Measurements from ENCODE around the gene SPPL2A. TPM values are rescaled to one million over a fixed set of nuclear protein-coding genes. Genes with fewer than 3 reads are reported as not detected.

The SPPL2A gene
- total and polyA plus RNA-seq, 9 of the 15 experiments (the other 6 are each of a cell fraction or from before 2014, with no cell fraction given), result 9.8 to 66.1 (median 38.0) TPM

- TF ChIP-seq PBX2 (CRISPR knock-in tag; IDR thresholded peaks at IDR 0.05; ENCODE audit: low read depth) (no peak), PBX2 (tag; conservative IDR thresholded peaks at IDR 0.05; ENCODE audit: low read depth) (0 out of 2 replicates have a peak, but pooled peaks have one; percentile 28), FOXM1 (IDR thresholded peaks at IDR 0.05; ENCODE audit: low read depth) (no peak), FOXM1 (CRISPR knock-in tag; IDR thresholded peaks at IDR 0.05; ENCODE audit: low read depth) (no peak; the same call in 1 of the 2 replicates), MCM7 (IDR thresholded peaks at IDR 0.05) (no peak), ELF4 (CRISPR knock-in tag; IDR thresholded peaks at IDR 0.05) (no peak; the same call in 1 of the 2 replicates), PRMT5 (CRISPR knock-in tag; IDR thresholded peaks at IDR 0.05) (no peak), GABPB2 (CRISPR knock-in tag; conservative IDR thresholded peaks at IDR 0.05) (no peak), ZNF24 (IDR thresholded peaks at IDR 0.05) (0 out of 2 replicates have a peak, but pooled peaks have one; percentile 66), SRF (CRISPR knock-in tag; IDR thresholded peaks at IDR 0.05) (no peak), THAP12 (CRISPR knock-in tag; IDR thresholded peaks at IDR 0.05) (peak; percentile 85), MNT (conservative IDR thresholded peaks at IDR 0.05) (peak; percentile 31 to 75; a peak in 2 of 4 replicates), MBD1 (CRISPR knock-in tag; IDR thresholded peaks at IDR 0.05) (no peak), MAFG (tag; conservative IDR thresholded peaks at IDR 0.05) (no peak), PHF20 (IDR thresholded peaks at IDR 0.05; ENCODE audit: partially characterized antibody) (no peak), SP2 (IDR thresholded peaks at IDR 0.05; ENCODE audit: extremely low read depth, low read depth, low read length, poor library complexity, severe bottlenecking) (no peak), ZBTB26 (CRISPR knock-in tag; IDR thresholded peaks at IDR 0.05) (no peak), FIP1L1 (IDR thresholded peaks at IDR 0.05; ENCODE audit: low read depth, low read length, poor library complexity, severe bottlenecking) (peak; percentile 61)
These were observed at the start of gene SPPL2A (continued) for GRCh38 chr15:50765195-50765967.
